PC-3 (cell line): ENCODE data around the gene RBM34. TPM values are rescaled to one million over a fixed set of nuclear protein-coding genes. Genes with fewer than 3 reads are reported as not detected.

Experiments
- ATAC-seq: fragments of 200-7000 bp; cut with Tn5 transposase; 2 replicates; pipeline ENCODE4 v1.9.1; 2020; ENCODE audit warnings: mild to moderate bottlenecking, moderate library complexity
- BruUV-seq: library from RNA; stranded (reverse); fragments of 400-500 nt; replicated peaks from 2 replicates; lab custom pipeline; 2021; lab: Mats Ljungman, UMichigan
- CTCF ChIA-PET: fragments of 300-600 bp; sonication (Branson Sonifier 250); formaldehyde crosslinking; loops from one replicate; lab custom pipeline; 2022; ENCODE audit warnings: antibody characterized with exemption; lab: Charles Lee
- POLR2A ChIA-PET: fragments of 300-600 bp; sonication (Branson Sonifier 250); formaldehyde crosslinking; loops from one replicate; lab custom pipeline; 2022; ENCODE audit warnings: antibody characterized with exemption; ENCODE audit not compliant: unreplicated experiment; lab: Charles Lee
- DNase-seq: peaks from one replicate; pipeline ENCODE4 v3.0.0-alpha.2; 2015
- H2AFZ ChIP-seq: fragments of 300-600 bp; sonication (generic); 2 replicates; pipeline ENCODE4 v1.6.0; 2016; ENCODE audit warnings: antibody characterized with exemption, low read length
- H3F3A ChIP-seq: fragments of 300-600 bp; sonication (generic); one replicate; pipeline ENCODE4 v1.6.0; 2017; ENCODE audit warnings: antibody characterized with exemption, low read length, control low read depth, mild to moderate bottlenecking; ENCODE audit not compliant: unreplicated experiment
- H3K27ac ChIP-seq: fragments of 300-600 bp; sonication (generic); 2 replicates; pipeline ENCODE4 v1.5.1; 2016; ENCODE audit warnings: mild to moderate bottlenecking, low read length
- H3K27me3 ChIP-seq: fragments of 300-600 bp; sonication (generic); 2 replicates; pipeline ENCODE4 v1.6.1; 2016; ENCODE audit warnings: low read length, mixed read lengths
- H3K36me3 ChIP-seq: fragments of 300-600 bp; sonication (generic); 2 replicates; pipeline ENCODE4 v1.6.1; 2016; ENCODE audit warnings: low read depth, mixed run types, low read length, mixed read lengths
- H3K4me1 ChIP-seq: fragments of 300-600 bp; sonication (generic); 2 replicates; pipeline ENCODE4 v1.5.1; 2016; ENCODE audit warnings: low read length; ENCODE audit not compliant: insufficient read depth
- H3K4me2 ChIP-seq: fragments of 300-600 bp; sonication (generic); 2 replicates; pipeline ENCODE4 v1.6.0; 2016; ENCODE audit warnings: low read length
- H3K4me3 ChIP-seq: fragments of 300-600 bp; sonication (generic); 2 replicates; pipeline ENCODE4 v1.5.1; 2016; ENCODE audit warnings: mild to moderate bottlenecking, low read length, mixed read lengths
- H3K79me2 ChIP-seq: fragments of 300-600 bp; sonication (generic); 2 replicates; pipeline ENCODE4 v1.6.1; 2017; ENCODE audit warnings: low read length, mixed read lengths
- H3K9ac ChIP-seq: fragments of 300-600 bp; sonication (generic); 2 replicates; pipeline ENCODE4 v1.6.0; 2016; ENCODE audit warnings: mild to moderate bottlenecking, low read length
- H3K9me2 ChIP-seq: fragments of 300-600 bp; sonication (generic); replicated peaks from 2 replicates; pipeline ENCODE4 v1.6.1; 2016; ENCODE audit warnings: mixed run types, low read length, mixed read lengths
- H3K9me3 ChIP-seq: fragments of 300-600 bp; sonication (generic); 2 replicates; pipeline ENCODE4 v1.6.1; 2016; ENCODE audit warnings: low read length, mixed read lengths
- H4K20me1 ChIP-seq: fragments of 300-600 bp; sonication (generic); 2 replicates; pipeline ENCODE4 v1.6.1; 2016; ENCODE audit warnings: low read length, mixed read lengths
- EZH2 ChIP-seq: fragments of 300-600 bp; sonication (generic); IDR thresholded peaks from one replicate; pipeline ENCODE4 v1.6.1; 2017; ENCODE audit warnings: antibody characterized with exemption, mild to moderate bottlenecking, low read length; ENCODE audit not compliant: unreplicated experiment
- EZH2phosphoT487 ChIP-seq: fragments of 300-600 bp; sonication (generic); IDR thresholded peaks from 2 replicates; pipeline ENCODE4 v1.6.1; 2018; ENCODE audit warnings: mild to moderate bottlenecking, antibody characterized with exemption, low read length, borderline replicate concordance
- intact Hi-C: fragments of 100-400 bp; cut with micrococcal nuclease; formaldehyde crosslinking; loops from 2 replicates; pipeline ENCODE4 v1.9.0; 2023
- total RNA-seq: library from RNA; depleted of rRNA; stranded (reverse); fragments of >200 nt; gene quantifications from 2 replicates; pipeline ENCODE4 v1.2.3, GENCODE V29; 2014
- TF ChIP-seq, protein P1 (sequence below): fragments of 300-600 bp; sonication (generic); conservative IDR thresholded peaks from 2 replicates; pipeline ENCODE4 v1.5.1; 2017; ENCODE audit warnings: antibody characterized with exemption, low read depth, mild to moderate bottlenecking, low read length

RBM34 gene
- total RNA-seq, 1 experiment from 2014 or later: 40.1 TPM

- CTCF ChIA-PET: no interaction called here
- Histone ChIP-seq H3K27ac (no peak overlapping the region), H2AFZ (no peak overlapping the region), H3K27me3 (no peaks in the 10 kb centered on the region), H3K36me3 (peaks cover 13% of the 10 kb centered on the region; the same call in 1 of the 2 replicates), H3K9me2 (no peaks in the 10 kb centered on the region), H3K4me3 (no peak overlapping the region), H3F3A (no peaks in the 10 kb centered on the region), H4K20me1 (no peaks in the 10 kb centered on the region), H3K9ac (no peak overlapping the region), H3K9me3 (no peaks in the 10 kb centered on the region), H3K79me2 (no peaks in the 10 kb centered on the region), H3K4me1 (no peaks in the 10 kb centered on the region), H3K4me2 (no peak overlapping the region)
- intact Hi-C loops: no loop called here
- no peak for DNase-seq
- TF ChIP-seq, protein P1, sequence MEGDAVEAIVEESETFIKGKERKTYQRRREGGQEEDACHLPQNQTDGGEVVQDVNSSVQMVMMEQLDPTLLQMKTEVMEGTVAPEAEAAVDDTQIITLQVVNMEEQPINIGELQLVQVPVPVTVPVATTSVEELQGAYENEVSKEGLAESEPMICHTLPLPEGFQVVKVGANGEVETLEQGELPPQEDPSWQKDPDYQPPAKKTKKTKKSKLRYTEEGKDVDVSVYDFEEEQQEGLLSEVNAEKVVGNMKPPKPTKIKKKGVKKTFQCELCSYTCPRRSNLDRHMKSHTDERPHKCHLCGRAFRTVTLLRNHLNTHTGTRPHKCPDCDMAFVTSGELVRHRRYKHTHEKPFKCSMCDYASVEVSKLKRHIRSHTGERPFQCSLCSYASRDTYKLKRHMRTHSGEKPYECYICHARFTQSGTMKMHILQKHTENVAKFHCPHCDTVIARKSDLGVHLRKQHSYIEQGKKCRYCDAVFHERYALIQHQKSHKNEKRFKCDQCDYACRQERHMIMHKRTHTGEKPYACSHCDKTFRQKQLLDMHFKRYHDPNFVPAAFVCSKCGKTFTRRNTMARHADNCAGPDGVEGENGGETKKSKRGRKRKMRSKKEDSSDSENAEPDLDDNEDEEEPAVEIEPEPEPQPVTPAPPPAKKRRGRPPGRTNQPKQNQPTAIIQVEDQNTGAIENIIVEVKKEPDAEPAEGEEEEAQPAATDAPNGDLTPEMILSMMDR: no peak
- no peak for TF ChIP-seq EZH2
- no peak for TF ChIP-seq EZH2phosphoT487
- POLR2A ChIA-PET: no interaction called here
- no peak for ATAC-seq
- no TSS peak for BruUV-seq
Measured at GRCh38 chr1:235142991-235143390, 18.1 kb downstream of the RBM34 start.

GRCh38 chr1:235139315-235139714 lies 21.7 kb downstream of the RBM34 start:
- Histone ChIP-seq H3K27me3 (no peaks in the 10 kb centered on the region), H3K79me2 (no peaks in the 10 kb centered on the region), H3K9ac (no peak overlapping the region), H4K20me1 (no peaks in the 10 kb centered on the region), H3K36me3 (peaks cover 33% of the 10 kb centered on the region), H3K4me2 (no peak overlapping the region), H2AFZ (no peak overlapping the region), H3K27ac (no peak overlapping the region), H3K4me3 (no peak overlapping the region), H3K9me2 (no peaks in the 10 kb centered on the region), H3F3A (no peaks in the 10 kb centered on the region), H3K9me3 (no peaks in the 10 kb centered on the region), H3K4me1 (0 out of 2 replicates have a peak, but pooled peaks cover 3% of the 10 kb centered on the region)
- POLR2A ChIA-PET: no interaction called here
- CTCF ChIA-PET: no interaction called here
- TF ChIP-seq, protein P1: no peak
- TF ChIP-seq EZH2 (no peak), EZH2phosphoT487 (no peak)
- BruUV-seq: no TSS peak
- ATAC-seq: no peak
- intact Hi-C loops: no loop called here
- no peak for DNase-seq

DNA sequence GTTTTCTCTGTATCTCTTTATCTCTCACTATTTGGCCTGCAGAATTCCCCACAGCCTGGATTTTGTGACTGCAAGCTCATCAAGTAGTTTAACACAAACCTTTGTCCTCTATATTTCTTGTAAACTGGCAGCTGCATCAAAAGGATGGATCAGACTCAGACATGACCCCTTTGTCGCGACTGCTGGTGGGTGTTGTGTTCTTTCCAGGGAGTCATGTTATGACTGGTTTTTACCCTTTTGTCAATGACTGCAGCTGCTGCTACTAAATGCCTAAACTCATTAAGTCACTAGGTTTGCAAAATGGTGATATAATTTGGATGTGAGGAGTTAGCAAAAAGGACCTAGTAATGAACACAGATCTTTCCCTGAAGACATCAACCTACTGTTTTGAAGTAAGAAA lies 22.2 kb downstream of the RBM34 start:
- CTCF ChIA-PET: no interaction called here
- H3K4me3 ChIP-seq: no peak overlapping the region
- H3K79me2 ChIP-seq: no peaks in the 10 kb centered on the region
- TF ChIP-seq EZH2 (no peak), EZH2phosphoT487 (no peak)
- TF ChIP-seq, protein P1: no peak
- H3K4me1 ChIP-seq: 0 out of 2 replicates have a peak, but pooled peaks cover 3% of the 10 kb centered on the region
- intact Hi-C loops: no loop called here
- H2AFZ ChIP-seq: no peak overlapping the region
- H4K20me1 ChIP-seq: no peaks in the 10 kb centered on the region
- H3K27me3 ChIP-seq: no peaks in the 10 kb centered on the region
- peaks cover 33% of the 10 kb centered on the region for H3K36me3 ChIP-seq
- BruUV-seq: no TSS peak
- POLR2A ChIA-PET: no interaction called here
- no peaks in the 10 kb centered on the region for H3F3A ChIP-seq
- no peaks in the 10 kb centered on the region for H3K9me2 ChIP-seq
- H3K9ac ChIP-seq: no peak overlapping the region
- H3K9me3 ChIP-seq: no peaks in the 10 kb centered on the region
- no peak overlapping the region for H3K4me2 ChIP-seq
- no peak for DNase-seq
- ATAC-seq: no peak
- H3K27ac ChIP-seq: no peak overlapping the region
